Peyer's patch (tissue), 4 donors: ENCODE data around the gene RTN4RL1.

Experiments
- POLR2A ChIP-seq, 2 donors: fragments of 450-650 bp; IDR thresholded peaks; one replicate each; pipeline ENCODE4 v1.5.1; 2017; ENCODE audit warnings: antibody characterized with exemption in 2 of 2, mild to moderate bottlenecking in 2 of 2, moderate library complexity in 2 of 2
- TF ChIP-seq, protein P1 (sequence below), 6 experiments: fragments of 450-650 bp in 4 of 6; fragments of 200-600 bp in 2 of 6; sonication (generic) in 1 of 6; IDR thresholded peaks; one replicate each; pipeline ENCODE4 v1.5.1; 2017 to 2019; ENCODE audit warnings: antibody characterized with exemption in 6 of 6, mild to moderate bottlenecking in 3 of 6, moderate library complexity in 1 of 6

GRCh38 chr17:1986783-1987451, 38.2 kb downstream of the RTN4RL1 start:
- TF ChIP-seq, protein P1, sequence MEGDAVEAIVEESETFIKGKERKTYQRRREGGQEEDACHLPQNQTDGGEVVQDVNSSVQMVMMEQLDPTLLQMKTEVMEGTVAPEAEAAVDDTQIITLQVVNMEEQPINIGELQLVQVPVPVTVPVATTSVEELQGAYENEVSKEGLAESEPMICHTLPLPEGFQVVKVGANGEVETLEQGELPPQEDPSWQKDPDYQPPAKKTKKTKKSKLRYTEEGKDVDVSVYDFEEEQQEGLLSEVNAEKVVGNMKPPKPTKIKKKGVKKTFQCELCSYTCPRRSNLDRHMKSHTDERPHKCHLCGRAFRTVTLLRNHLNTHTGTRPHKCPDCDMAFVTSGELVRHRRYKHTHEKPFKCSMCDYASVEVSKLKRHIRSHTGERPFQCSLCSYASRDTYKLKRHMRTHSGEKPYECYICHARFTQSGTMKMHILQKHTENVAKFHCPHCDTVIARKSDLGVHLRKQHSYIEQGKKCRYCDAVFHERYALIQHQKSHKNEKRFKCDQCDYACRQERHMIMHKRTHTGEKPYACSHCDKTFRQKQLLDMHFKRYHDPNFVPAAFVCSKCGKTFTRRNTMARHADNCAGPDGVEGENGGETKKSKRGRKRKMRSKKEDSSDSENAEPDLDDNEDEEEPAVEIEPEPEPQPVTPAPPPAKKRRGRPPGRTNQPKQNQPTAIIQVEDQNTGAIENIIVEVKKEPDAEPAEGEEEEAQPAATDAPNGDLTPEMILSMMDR (IDR thresholded peaks at IDR 0.05): no peak
- no peak for TF ChIP-seq POLR2A (IDR thresholded peaks at IDR 0.05)
